PFSK-1 (cell line): ENCODE measurements around the gene LRP3.

ENCODE experiments used
- FOXP2 ChIP-seq: optimal IDR thresholded peaks from 2 replicates; pipeline ENCODE3; 2011; ENCODE audit warnings: borderline replicate concordance, control low read depth, inconsistent platforms; ENCODE audit not compliant: insufficient read depth; ENCODE audit errors: extremely low read length, extremely low read depth
- POLR2AphosphoS5 ChIP-seq: IDR thresholded peaks from 2 replicates; pipeline ENCODE4 v1.6.1; 2012; ENCODE audit warnings: low read depth, mild to moderate bottlenecking, control low read depth, low read length, moderate library complexity
- SIN3A ChIP-seq: IDR thresholded peaks from 2 replicates; pipeline ENCODE4 v1.6.1; 2012; ENCODE audit warnings: mild to moderate bottlenecking, low read length, moderate library complexity, borderline replicate concordance; ENCODE audit not compliant: insufficient read depth
- TAF1 ChIP-seq: IDR thresholded peaks from 2 replicates; pipeline ENCODE4 v1.6.1; 2012; ENCODE audit warnings: low read length, control low read depth, borderline replicate concordance; ENCODE audit not compliant: insufficient read depth

GRCh38 chr19:33248954-33249613, 55.0 kb downstream of the LRP3 start:
- no peak for TF ChIP-seq TAF1
- TF ChIP-seq SIN3A, result no peak
- TF ChIP-seq POLR2AphosphoS5, result no peak
- no peak for TF ChIP-seq FOXP2
